Stimulated activated CD4-positive, alpha-beta T cell treated with anti-CD3 and anti-CD28 coated beads, TNF-alpha, amount 100 ng/mL, for 4 hours (primary cell): ENCODE measurements around the gene MRPL27.
A peak's percentile ranks its signal among the peaks of the same experiment; 100 is the strongest.
"Not testable (repeated sequence)": the region's sequence is repeated elsewhere in the genome, so short reads cannot be mapped to it uniquely, and the experiment has no call there.

Experiments used
- DNase-seq, 3 experiments: peaks; one replicate each; pipeline ENCODE4 v3.0.0-alpha.2; 2020; ENCODE audit warnings: low read depth in 3 of 3

Gene MRPL27

GRCh38 chr17:50372758-50373556 is at the start of gene MRPL27, which contains the start of gene EME1:
Gene MRPL27, minus strand, starts transcription at chr17:50373184. Its CDS starts 14 bp downstream, at chr17:50373170.
Gene EME1, plus strand, starts transcription at chr17:50373229. Its CDS starts 1,980 bp downstream, at chr17:50375209.
- peak; percentile 67 to 82 (median 69) for DNase-seq

- no peak for DNase-seq
Measured at GRCh38 chr17:50422738-50423137, 49.8 kb upstream of the MRPL27 start.

- no peak for DNase-seq
Measured at GRCh38 chr17:50421308-50422051, 48.5 kb upstream of the MRPL27 start.

- no peak for DNase-seq
Measured at GRCh38 chr17:50420419-50421112, 47.6 kb upstream of the MRPL27 start.

GRCh38 chr17:50419577-50419976 is 46.6 kb upstream of the MRPL27 start:
- DNase-seq = not testable (repeated sequence)

- no peak for DNase-seq
Measured at GRCh38 chr17:50414808-50415207, 41.8 kb upstream of the MRPL27 start.

- DNase-seq = no peak
Measured at GRCh38 chr17:50412188-50412732, 39.3 kb upstream of the MRPL27 start.

- no peak for DNase-seq
Measured at GRCh38 chr17:50407921-50408320, 34.9 kb upstream of the MRPL27 start.

- no peak for DNase-seq
Measured at GRCh38 chr17:50406578-50406977, 33.6 kb upstream of the MRPL27 start.

- not testable (repeated sequence) for DNase-seq
Measured at GRCh38 chr17:50405351-50405750, 32.4 kb upstream of the MRPL27 start.

- not testable (repeated sequence) for DNase-seq
Measured at GRCh38 chr17:50399591-50399990, 26.6 kb upstream of the MRPL27 start.

- DNase-seq = not testable (repeated sequence)
Measured at GRCh38 chr17:50398672-50399071, 25.7 kb upstream of the MRPL27 start.

- no peak for DNase-seq
Measured at GRCh38 chr17:50397919-50398285, 24.9 kb upstream of the MRPL27 start.

GRCh38 chr17:50397111-50397918 is 24.3 kb upstream of the MRPL27 start, which contains the start of gene LRRC59:
Gene LRRC59, minus strand, starts transcription at chr17:50397523. Its CDS starts 206 bp downstream, at chr17:50397317.
- DNase-seq = peak; percentile 86 to 89 (median 86)

GRCh38 chr17:50396261-50397110 is 23.5 kb upstream of the MRPL27 start:
- no peak for DNase-seq

GRCh38 chr17:50394711-50395110 is 21.7 kb upstream of the MRPL27 start:
- no peak for DNase-seq

- DNase-seq = no peak
Measured at GRCh38 chr17:50393700-50394099, 20.7 kb upstream of the MRPL27 start.

- DNase-seq = no peak
Measured at GRCh38 chr17:50392621-50393020, 19.6 kb upstream of the MRPL27 start.

GRCh38 chr17:50389534-50389933 is 16.6 kb upstream of the MRPL27 start:
- DNase-seq = no peak

GRCh38 chr17:50388728-50389127 is 15.7 kb upstream of the MRPL27 start:
- DNase-seq = no peak
